ENCODE results near the gene EGR4.

- TF ChIP-seq CTCF (IDR thresholded peaks at IDR 0.05) (no peak), ZFX (IDR thresholded peaks at IDR 0.05; ENCODE audit: borderline replicate concordance) (no peak)
Observed at GRCh38 chr2:73255907-73256617, 37.3 kb downstream of the EGR4 start.

Data from 22Rv1 (cell line).